Stimulated activated CD4-positive, alpha-beta T cell treated with anti-CD3 and anti-CD28 coated beads, Interleukin-2, amount 100 ng/mL, for 24 hours (primary cell): ENCODE data around the gene ELANE.
"Not testable (repeated sequence)": the region's sequence is repeated elsewhere in the genome, so short reads cannot be mapped to it uniquely, and the experiment has no call there.

ENCODE experiments used
- DNase-seq, 2 donors: peaks; one replicate each; pipeline ENCODE4 v3.0.0-alpha.2; 2020

The ELANE gene

GRCh38 chr19:863315-863620 lies 11.2 kb downstream of the ELANE start:
- no peak for DNase-seq

GRCh38 chr19:866769-867300 lies 14.7 kb downstream of the ELANE start:
- no peak for DNase-seq

GRCh38 chr19:867301-867793 lies 15.2 kb downstream of the ELANE start:
- DNase-seq, result no peak

GRCh38 chr19:867855-868457 lies 15.9 kb downstream of the ELANE start:
- no peak for DNase-seq

- DNase-seq, result no peak
Observed at GRCh38 chr19:868458-869244, 16.5 kb downstream of the ELANE start.

GRCh38 chr19:869245-870177 lies 17.4 kb downstream of the ELANE start:
- no peak for DNase-seq

GRCh38 chr19:870314-870713 lies 18.2 kb downstream of the ELANE start:
- no peak for DNase-seq

GRCh38 chr19:870963-871401 lies 18.9 kb downstream of the ELANE start:
- no peak for DNase-seq

GRCh38 chr19:871446-872265 lies 19.6 kb downstream of the ELANE start:
- DNase-seq, result peak; percentile 21 to 36

- DNase-seq, result peak; percentile 80 to 81
Observed at GRCh38 chr19:872266-872951, 20.3 kb downstream of the ELANE start.

GRCh38 chr19:873084-873483 lies 21.0 kb downstream of the ELANE start:
- peak; percentile 61 to 65 for DNase-seq

GRCh38 chr19:873561-874041 lies 21.5 kb downstream of the ELANE start:
- DNase-seq, result no peak

GRCh38 chr19:875265-875879 lies 23.3 kb downstream of the ELANE start:
- DNase-seq, result no peak

GRCh38 chr19:876089-876488 lies 24.0 kb downstream of the ELANE start:
- DNase-seq, result no peak

GRCh38 chr19:876780-877314 lies 24.7 kb downstream of the ELANE start:
- no peak for DNase-seq

GRCh38 chr19:877992-878660 lies 26.0 kb downstream of the ELANE start:
- not testable (repeated sequence) for DNase-seq

GRCh38 chr19:878751-879561 lies 26.9 kb downstream of the ELANE start:
- not testable (repeated sequence) for DNase-seq

- no peak for DNase-seq
Observed at GRCh38 chr19:879711-880438, 27.8 kb downstream of the ELANE start.
